HEK293 (cell line): Measurements from ENCODE around the gene TCN1.

ENCODE experiments used
- EGR2 ChIP-seq: fragments of 450-650 bp; formaldehyde crosslinking; IDR thresholded peaks from 2 replicates; pipeline ENCODE4 v1.5.1; 2016; ENCODE audit warnings: low read depth, missing biosample characterization, missing genetic modification characterization
- GLIS2 ChIP-seq: fragments of 450-650 bp; formaldehyde crosslinking; IDR thresholded peaks from 2 replicates; pipeline ENCODE4 v1.5.1; 2016; ENCODE audit warnings: missing biosample characterization, missing genetic modification characterization
- IKZF3 ChIP-seq: fragments of 450-650 bp; IDR thresholded peaks from 2 replicates; pipeline ENCODE4 v1.5.0; 2018; ENCODE audit warnings: missing biosample characterization, mild to moderate bottlenecking, missing genetic modification characterization, moderate library complexity
- KLF7 ChIP-seq: fragments of 450-650 bp; formaldehyde crosslinking; IDR thresholded peaks from 2 replicates; pipeline ENCODE4 v1.5.1; 2016; ENCODE audit warnings: missing biosample characterization, missing genetic modification characterization, borderline replicate concordance
- REPIN1 ChIP-seq: fragments of 450-650 bp; formaldehyde crosslinking; IDR thresholded peaks from 2 replicates; pipeline ENCODE4 v1.5.1; 2017; ENCODE audit warnings: missing biosample characterization, missing genetic modification characterization, low read depth
- ZBTB20 ChIP-seq: fragments of 450-650 bp; formaldehyde crosslinking; IDR thresholded peaks from 2 replicates; pipeline ENCODE4 v1.5.1; 2016; ENCODE audit warnings: missing biosample characterization, missing genetic modification characterization
- ZBTB8A ChIP-seq: fragments of 450-650 bp; formaldehyde crosslinking; IDR thresholded peaks from 2 replicates; pipeline ENCODE4 v1.5.1; 2016; ENCODE audit warnings: missing biosample characterization, missing genetic modification characterization
- ZFP37 ChIP-seq: fragments of 450-650 bp; formaldehyde crosslinking; IDR thresholded peaks from 2 replicates; pipeline ENCODE4 v1.5.1; 2016; ENCODE audit warnings: missing biosample characterization, missing genetic modification characterization
- ZFP69B ChIP-seq: fragments of 450-650 bp; formaldehyde crosslinking; IDR thresholded peaks from 2 replicates; pipeline ENCODE4 v1.5.1; 2016; ENCODE audit warnings: missing biosample characterization, missing genetic modification characterization
- ZIC2 ChIP-seq: fragments of 450-650 bp; formaldehyde crosslinking; IDR thresholded peaks from 2 replicates; pipeline ENCODE4 v1.5.1; 2016; ENCODE audit warnings: missing biosample characterization, missing genetic modification characterization
- ZNF548 ChIP-seq: fragments of 450-650 bp; formaldehyde crosslinking; IDR thresholded peaks from 2 replicates; pipeline ENCODE4 v1.5.1; 2016; ENCODE audit warnings: missing biosample characterization, missing genetic modification characterization
- ZNF549 ChIP-seq: fragments of 450-650 bp; IDR thresholded peaks from 2 replicates; pipeline ENCODE4 v1.5.1; 2018; ENCODE audit warnings: missing biosample characterization, missing genetic modification characterization, mild to moderate bottlenecking, inconsistent platforms, moderate library complexity
- ZNF621 ChIP-seq: fragments of 450-650 bp; formaldehyde crosslinking; IDR thresholded peaks from 2 replicates; pipeline ENCODE4 v1.5.1; 2017; ENCODE audit warnings: missing biosample characterization, missing genetic modification characterization
- ZNF792 ChIP-seq: fragments of 450-650 bp; formaldehyde crosslinking; IDR thresholded peaks from 2 replicates; pipeline ENCODE4 v1.5.1; 2016; ENCODE audit warnings: missing biosample characterization, missing genetic modification characterization
- ZSCAN23 ChIP-seq: fragments of 450-650 bp; formaldehyde crosslinking; IDR thresholded peaks from 2 replicates; pipeline ENCODE4 v1.5.1; 2016; ENCODE audit warnings: missing biosample characterization, missing genetic modification characterization
- ZXDB ChIP-seq: fragments of 450-650 bp; formaldehyde crosslinking; IDR thresholded peaks from 2 replicates; pipeline ENCODE4 v1.5.1; 2016; ENCODE audit warnings: missing biosample characterization, missing genetic modification characterization
- TF ChIP-seq, protein P1 (sequence below): fragments of 450-650 bp; IDR thresholded peaks from 2 replicates; pipeline ENCODE4 v1.5.1; 2018; ENCODE audit warnings: missing biosample characterization, mild to moderate bottlenecking, missing genetic modification characterization
- TF ChIP-seq, protein P2 (sequence below): fragments of 450-650 bp; formaldehyde crosslinking; IDR thresholded peaks from 2 replicates; pipeline ENCODE4 v1.5.1; 2016; ENCODE audit warnings: missing biosample characterization, missing genetic modification characterization
- TF ChIP-seq, protein P3 (sequence below): fragments of 450-650 bp; formaldehyde crosslinking; IDR thresholded peaks from 2 replicates; pipeline ENCODE4 v1.5.1; 2016; ENCODE audit warnings: missing biosample characterization, missing genetic modification characterization
- TF ChIP-seq, protein P4 (sequence below): fragments of 450-650 bp; formaldehyde crosslinking; IDR thresholded peaks from 2 replicates; pipeline ENCODE4 v1.5.1; 2016; ENCODE audit warnings: missing biosample characterization, missing genetic modification characterization
- TF ChIP-seq, protein P5 (sequence below): fragments of 450-650 bp; formaldehyde crosslinking; IDR thresholded peaks from 2 replicates; pipeline ENCODE4 v1.5.1; 2017; ENCODE audit warnings: missing biosample characterization, missing genetic modification characterization
- TF ChIP-seq, protein P6 (sequence below): fragments of 450-650 bp; formaldehyde crosslinking; IDR thresholded peaks from 2 replicates; pipeline ENCODE4 v1.5.1; 2017; ENCODE audit warnings: missing biosample characterization, missing genetic modification characterization
- TF ChIP-seq, protein P7 (sequence below): fragments of 450-650 bp; formaldehyde crosslinking; IDR thresholded peaks from 2 replicates; pipeline ENCODE4 v1.5.1; 2016; ENCODE audit warnings: missing biosample characterization, missing genetic modification characterization, borderline replicate concordance

TCN1 gene

DNA sequence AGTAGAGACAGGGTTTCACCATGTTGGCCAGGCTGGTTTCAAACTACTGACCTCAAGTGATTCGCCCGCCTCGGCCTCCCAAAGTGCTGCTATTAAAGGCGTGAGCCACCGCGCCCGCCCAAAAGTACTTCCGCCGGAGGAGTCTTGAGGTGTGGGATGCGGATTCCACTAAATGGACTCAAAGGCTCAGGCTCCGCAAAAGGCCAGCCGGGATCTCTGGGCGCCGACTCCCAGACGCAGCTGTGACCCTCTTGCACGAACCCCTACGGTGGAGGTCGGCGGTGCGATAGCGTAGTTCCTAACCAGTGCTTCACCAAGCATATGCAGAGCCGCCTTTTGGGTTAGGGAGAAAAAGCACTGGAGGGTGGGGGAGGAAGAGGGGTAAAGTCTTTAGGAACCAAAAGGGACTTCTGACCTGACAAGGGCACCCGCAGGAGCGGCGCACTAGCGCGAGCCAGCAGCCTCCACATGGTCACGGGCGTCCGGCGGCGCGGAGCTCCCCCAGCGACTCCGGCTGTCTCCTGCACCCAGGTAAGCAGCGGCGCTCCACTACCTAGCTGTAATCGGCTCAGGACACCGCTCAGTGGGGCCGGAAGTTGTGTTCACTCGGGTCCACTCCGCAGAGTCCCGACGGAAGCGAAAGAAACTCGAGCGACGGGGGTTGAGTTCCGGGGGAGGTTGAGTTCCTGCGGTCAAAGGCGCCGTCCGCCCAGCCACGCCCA lies 55.9 kb downstream of the TCN1 start, which contains the start of gene MRPL16 (continued):
- TF ChIP-seq KLF7 (tag by site-specific recombination) (peak; percentile 95), ZNF792 (tag by site-specific recombination) (no peak), ZFP69B (tag by site-specific recombination) (peak; percentile 77), ZBTB8A (tag by site-specific recombination) (peak; percentile 49; the same call in 1 of the 2 replicates), ZBTB20 (tag by site-specific recombination) (peak; percentile 37; the same call in 1 of the 2 replicates), ZFP37 (tag by site-specific recombination) (peak; percentile 65), ZIC2 (tag by site-specific recombination) (peak; percentile 8; the same call in 1 of the 2 replicates), REPIN1 (0 out of 2 replicates have a peak, but pooled peaks have one; percentile 39), EGR2 (tag by site-specific recombination) (peak; percentile 29; the same call in 1 of the 2 replicates), ZXDB (tag by site-specific recombination) (peak; percentile 82), ZSCAN23 (tag by site-specific recombination) (0 out of 2 replicates have a peak, but pooled peaks have one; percentile 20), IKZF3 (tag by site-specific recombination) (no peak), ZNF549 (no peak), ZNF621 (tag by site-specific recombination) (no peak), ZNF548 (tag by site-specific recombination) (no peak), GLIS2 (peak; percentile 64; the same call in 1 of the 2 replicates)
- TF ChIP-seq, protein P1, sequence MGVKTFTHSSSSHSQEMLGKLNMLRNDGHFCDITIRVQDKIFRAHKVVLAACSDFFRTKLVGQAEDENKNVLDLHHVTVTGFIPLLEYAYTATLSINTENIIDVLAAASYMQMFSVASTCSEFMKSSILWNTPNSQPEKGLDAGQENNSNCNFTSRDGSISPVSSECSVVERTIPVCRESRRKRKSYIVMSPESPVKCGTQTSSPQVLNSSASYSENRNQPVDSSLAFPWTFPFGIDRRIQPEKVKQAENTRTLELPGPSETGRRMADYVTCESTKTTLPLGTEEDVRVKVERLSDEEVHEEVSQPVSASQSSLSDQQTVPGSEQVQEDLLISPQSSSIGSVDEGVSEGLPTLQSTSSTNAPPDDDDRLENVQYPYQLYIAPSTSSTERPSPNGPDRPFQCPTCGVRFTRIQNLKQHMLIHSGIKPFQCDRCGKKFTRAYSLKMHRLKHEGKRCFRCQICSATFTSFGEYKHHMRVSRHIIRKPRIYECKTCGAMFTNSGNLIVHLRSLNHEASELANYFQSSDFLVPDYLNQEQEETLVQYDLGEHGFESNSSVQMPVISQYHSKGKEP (tag by site-specific recombination) = 0 out of 2 replicates have a peak, but pooled peaks have one; percentile 26
- TF ChIP-seq, protein P2, sequence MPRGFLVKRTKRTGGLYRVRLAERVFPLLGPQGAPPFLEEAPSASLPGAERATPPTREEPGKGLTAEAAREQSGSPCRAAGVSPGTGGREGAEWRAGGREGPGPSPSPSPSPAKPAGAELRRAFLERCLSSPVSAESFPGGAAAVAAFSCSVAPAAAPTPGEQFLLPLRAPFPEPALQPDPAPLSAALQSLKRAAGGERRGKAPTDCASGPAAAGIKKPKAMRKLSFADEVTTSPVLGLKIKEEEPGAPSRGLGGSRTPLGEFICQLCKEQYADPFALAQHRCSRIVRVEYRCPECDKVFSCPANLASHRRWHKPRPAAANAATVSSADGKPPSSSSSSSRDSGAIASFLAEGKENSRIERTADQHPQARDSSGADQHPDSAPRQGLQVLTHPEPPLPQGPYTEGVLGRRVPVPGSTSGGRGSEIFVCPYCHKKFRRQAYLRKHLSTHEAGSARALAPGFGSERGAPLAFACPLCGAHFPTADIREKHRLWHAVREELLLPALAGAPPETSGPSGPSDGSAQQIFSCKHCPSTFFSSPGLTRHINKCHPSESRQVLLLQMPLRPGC = no peak; the same call in 1 of the 2 replicates
- TF ChIP-seq, protein P3, sequence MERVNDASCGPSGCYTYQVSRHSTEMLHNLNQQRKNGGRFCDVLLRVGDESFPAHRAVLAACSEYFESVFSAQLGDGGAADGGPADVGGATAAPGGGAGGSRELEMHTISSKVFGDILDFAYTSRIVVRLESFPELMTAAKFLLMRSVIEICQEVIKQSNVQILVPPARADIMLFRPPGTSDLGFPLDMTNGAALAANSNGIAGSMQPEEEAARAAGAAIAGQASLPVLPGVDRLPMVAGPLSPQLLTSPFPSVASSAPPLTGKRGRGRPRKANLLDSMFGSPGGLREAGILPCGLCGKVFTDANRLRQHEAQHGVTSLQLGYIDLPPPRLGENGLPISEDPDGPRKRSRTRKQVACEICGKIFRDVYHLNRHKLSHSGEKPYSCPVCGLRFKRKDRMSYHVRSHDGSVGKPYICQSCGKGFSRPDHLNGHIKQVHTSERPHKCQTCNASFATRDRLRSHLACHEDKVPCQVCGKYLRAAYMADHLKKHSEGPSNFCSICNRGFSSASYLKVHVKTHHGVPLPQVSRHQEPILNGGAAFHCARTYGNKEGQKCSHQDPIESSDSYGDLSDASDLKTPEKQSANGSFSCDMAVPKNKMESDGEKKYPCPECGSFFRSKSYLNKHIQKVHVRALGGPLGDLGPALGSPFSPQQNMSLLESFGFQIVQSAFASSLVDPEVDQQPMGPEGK (tag by site-specific recombination) = peak; percentile 65; the same call in 1 of the 2 replicates
- TF ChIP-seq, protein P4, sequence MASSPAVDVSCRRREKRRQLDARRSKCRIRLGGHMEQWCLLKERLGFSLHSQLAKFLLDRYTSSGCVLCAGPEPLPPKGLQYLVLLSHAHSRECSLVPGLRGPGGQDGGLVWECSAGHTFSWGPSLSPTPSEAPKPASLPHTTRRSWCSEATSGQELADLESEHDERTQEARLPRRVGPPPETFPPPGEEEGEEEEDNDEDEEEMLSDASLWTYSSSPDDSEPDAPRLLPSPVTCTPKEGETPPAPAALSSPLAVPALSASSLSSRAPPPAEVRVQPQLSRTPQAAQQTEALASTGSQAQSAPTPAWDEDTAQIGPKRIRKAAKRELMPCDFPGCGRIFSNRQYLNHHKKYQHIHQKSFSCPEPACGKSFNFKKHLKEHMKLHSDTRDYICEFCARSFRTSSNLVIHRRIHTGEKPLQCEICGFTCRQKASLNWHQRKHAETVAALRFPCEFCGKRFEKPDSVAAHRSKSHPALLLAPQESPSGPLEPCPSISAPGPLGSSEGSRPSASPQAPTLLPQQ (tag by site-specific recombination) = peak; percentile 61; the same call in 1 of the 2 replicates
- TF ChIP-seq, protein P5, sequence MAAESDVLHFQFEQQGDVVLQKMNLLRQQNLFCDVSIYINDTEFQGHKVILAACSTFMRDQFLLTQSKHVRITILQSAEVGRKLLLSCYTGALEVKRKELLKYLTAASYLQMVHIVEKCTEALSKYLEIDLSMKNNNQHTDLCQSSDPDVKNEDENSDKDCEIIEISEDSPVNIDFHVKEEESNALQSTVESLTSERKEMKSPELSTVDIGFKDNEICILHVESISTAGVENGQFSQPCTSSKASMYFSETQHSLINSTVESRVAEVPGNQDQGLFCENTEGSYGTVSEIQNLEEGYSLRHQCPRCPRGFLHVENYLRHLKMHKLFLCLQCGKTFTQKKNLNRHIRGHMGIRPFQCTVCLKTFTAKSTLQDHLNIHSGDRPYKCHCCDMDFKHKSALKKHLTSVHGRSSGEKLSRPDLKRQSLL (tag by site-specific recombination) = peak; percentile 49; the same call in 1 of the 2 replicates
- TF ChIP-seq, protein P6, sequence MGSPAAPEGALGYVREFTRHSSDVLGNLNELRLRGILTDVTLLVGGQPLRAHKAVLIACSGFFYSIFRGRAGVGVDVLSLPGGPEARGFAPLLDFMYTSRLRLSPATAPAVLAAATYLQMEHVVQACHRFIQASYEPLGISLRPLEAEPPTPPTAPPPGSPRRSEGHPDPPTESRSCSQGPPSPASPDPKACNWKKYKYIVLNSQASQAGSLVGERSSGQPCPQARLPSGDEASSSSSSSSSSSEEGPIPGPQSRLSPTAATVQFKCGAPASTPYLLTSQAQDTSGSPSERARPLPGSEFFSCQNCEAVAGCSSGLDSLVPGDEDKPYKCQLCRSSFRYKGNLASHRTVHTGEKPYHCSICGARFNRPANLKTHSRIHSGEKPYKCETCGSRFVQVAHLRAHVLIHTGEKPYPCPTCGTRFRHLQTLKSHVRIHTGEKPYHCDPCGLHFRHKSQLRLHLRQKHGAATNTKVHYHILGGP (tag by site-specific recombination) = no peak
- TF ChIP-seq, protein P7, sequence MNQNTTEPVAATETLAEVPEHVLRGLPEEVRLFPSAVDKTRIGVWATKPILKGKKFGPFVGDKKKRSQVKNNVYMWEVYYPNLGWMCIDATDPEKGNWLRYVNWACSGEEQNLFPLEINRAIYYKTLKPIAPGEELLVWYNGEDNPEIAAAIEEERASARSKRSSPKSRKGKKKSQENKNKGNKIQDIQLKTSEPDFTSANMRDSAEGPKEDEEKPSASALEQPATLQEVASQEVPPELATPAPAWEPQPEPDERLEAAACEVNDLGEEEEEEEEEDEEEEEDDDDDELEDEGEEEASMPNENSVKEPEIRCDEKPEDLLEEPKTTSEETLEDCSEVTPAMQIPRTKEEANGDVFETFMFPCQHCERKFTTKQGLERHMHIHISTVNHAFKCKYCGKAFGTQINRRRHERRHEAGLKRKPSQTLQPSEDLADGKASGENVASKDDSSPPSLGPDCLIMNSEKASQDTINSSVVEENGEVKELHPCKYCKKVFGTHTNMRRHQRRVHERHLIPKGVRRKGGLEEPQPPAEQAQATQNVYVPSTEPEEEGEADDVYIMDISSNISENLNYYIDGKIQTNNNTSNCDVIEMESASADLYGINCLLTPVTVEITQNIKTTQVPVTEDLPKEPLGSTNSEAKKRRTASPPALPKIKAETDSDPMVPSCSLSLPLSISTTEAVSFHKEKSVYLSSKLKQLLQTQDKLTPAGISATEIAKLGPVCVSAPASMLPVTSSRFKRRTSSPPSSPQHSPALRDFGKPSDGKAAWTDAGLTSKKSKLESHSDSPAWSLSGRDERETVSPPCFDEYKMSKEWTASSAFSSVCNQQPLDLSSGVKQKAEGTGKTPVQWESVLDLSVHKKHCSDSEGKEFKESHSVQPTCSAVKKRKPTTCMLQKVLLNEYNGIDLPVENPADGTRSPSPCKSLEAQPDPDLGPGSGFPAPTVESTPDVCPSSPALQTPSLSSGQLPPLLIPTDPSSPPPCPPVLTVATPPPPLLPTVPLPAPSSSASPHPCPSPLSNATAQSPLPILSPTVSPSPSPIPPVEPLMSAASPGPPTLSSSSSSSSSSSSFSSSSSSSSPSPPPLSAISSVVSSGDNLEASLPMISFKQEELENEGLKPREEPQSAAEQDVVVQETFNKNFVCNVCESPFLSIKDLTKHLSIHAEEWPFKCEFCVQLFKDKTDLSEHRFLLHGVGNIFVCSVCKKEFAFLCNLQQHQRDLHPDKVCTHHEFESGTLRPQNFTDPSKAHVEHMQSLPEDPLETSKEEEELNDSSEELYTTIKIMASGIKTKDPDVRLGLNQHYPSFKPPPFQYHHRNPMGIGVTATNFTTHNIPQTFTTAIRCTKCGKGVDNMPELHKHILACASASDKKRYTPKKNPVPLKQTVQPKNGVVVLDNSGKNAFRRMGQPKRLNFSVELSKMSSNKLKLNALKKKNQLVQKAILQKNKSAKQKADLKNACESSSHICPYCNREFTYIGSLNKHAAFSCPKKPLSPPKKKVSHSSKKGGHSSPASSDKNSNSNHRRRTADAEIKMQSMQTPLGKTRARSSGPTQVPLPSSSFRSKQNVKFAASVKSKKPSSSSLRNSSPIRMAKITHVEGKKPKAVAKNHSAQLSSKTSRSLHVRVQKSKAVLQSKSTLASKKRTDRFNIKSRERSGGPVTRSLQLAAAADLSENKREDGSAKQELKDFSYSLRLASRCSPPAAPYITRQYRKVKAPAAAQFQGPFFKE = no peak
